ENCODE measurements around the gene ATP8A1.

ATP8A1 gene

GRCh38 chr4:42671431-42672194, 14.7 kb upstream of the ATP8A1 start:
- Histone ChIP-seq H3K27me3 (replicated peaks; ENCODE audit: control insufficient read depth, insufficient read depth, low read length) (no peaks in the 10 kb centered on the region), H3K36me3 (ENCODE audit: control insufficient read depth, insufficient read depth, low read length) (no peaks in the 10 kb centered on the region), H3K4me3 (replicated peaks; ENCODE audit: low read depth, low read length) (no peak overlapping the region)
- DNase-seq (ENCODE audit: extremely low read depth, insufficient read length): no peak
- TF ChIP-seq, protein P1, sequence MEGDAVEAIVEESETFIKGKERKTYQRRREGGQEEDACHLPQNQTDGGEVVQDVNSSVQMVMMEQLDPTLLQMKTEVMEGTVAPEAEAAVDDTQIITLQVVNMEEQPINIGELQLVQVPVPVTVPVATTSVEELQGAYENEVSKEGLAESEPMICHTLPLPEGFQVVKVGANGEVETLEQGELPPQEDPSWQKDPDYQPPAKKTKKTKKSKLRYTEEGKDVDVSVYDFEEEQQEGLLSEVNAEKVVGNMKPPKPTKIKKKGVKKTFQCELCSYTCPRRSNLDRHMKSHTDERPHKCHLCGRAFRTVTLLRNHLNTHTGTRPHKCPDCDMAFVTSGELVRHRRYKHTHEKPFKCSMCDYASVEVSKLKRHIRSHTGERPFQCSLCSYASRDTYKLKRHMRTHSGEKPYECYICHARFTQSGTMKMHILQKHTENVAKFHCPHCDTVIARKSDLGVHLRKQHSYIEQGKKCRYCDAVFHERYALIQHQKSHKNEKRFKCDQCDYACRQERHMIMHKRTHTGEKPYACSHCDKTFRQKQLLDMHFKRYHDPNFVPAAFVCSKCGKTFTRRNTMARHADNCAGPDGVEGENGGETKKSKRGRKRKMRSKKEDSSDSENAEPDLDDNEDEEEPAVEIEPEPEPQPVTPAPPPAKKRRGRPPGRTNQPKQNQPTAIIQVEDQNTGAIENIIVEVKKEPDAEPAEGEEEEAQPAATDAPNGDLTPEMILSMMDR (IDR thresholded peaks at IDR 0.05; ENCODE audit: insufficient read depth, low read length, poor library complexity, severe bottlenecking): no peak

- Histone ChIP-seq H3K27me3 (replicated peaks; ENCODE audit: control insufficient read depth, insufficient read depth, low read length) (no peaks in the 10 kb centered on the region), H3K36me3 (ENCODE audit: control insufficient read depth, insufficient read depth, low read length) (no peaks in the 10 kb centered on the region), H3K4me3 (replicated peaks; ENCODE audit: low read depth, low read length) (no peak overlapping the region)
- TF ChIP-seq, protein P1 (IDR thresholded peaks at IDR 0.05; ENCODE audit: insufficient read depth, low read length, poor library complexity, severe bottlenecking): no peak
- DNase-seq (ENCODE audit: extremely low read depth, insufficient read length): no peak
Measured at GRCh38 chr4:42658261-42658660, 1.4 kb upstream of the ATP8A1 start.

GRCh38 chr4:42656679-42656943, 294 bp downstream of the ATP8A1 start:
- Histone ChIP-seq H3K36me3 (ENCODE audit: control insufficient read depth, insufficient read depth, low read length) (no peaks in the 10 kb centered on the region), H3K27me3 (replicated peaks; ENCODE audit: control insufficient read depth, insufficient read depth, low read length) (no peaks in the 10 kb centered on the region), H3K4me3 (replicated peaks; ENCODE audit: low read depth, low read length) (peak overlapping the region; percentile 92)
- TF ChIP-seq, protein P1 (IDR thresholded peaks at IDR 0.05; ENCODE audit: insufficient read depth, low read length, poor library complexity, severe bottlenecking): no peak
- DNase-seq (ENCODE audit: extremely low read depth, insufficient read length): no peak

GRCh38 chr4:42655921-42656678, 805 bp downstream of the ATP8A1 start:
- Histone ChIP-seq H3K36me3 (ENCODE audit: control insufficient read depth, insufficient read depth, low read length) (no peaks in the 10 kb centered on the region), H3K27me3 (replicated peaks; ENCODE audit: control insufficient read depth, insufficient read depth, low read length) (no peaks in the 10 kb centered on the region), H3K4me3 (replicated peaks; ENCODE audit: low read depth, low read length) (peak overlapping the region; percentile 92)
- TF ChIP-seq, protein P1 (IDR thresholded peaks at IDR 0.05; ENCODE audit: insufficient read depth, low read length, poor library complexity, severe bottlenecking): no peak
- peak; percentile 76 for DNase-seq (ENCODE audit: extremely low read depth, insufficient read length)

GRCh38 chr4:42655269-42655637, 1.7 kb downstream of the ATP8A1 start:
- H3K36me3 ChIP-seq (ENCODE audit: control insufficient read depth, insufficient read depth, low read length): no peaks in the 10 kb centered on the region
- no peaks in the 10 kb centered on the region for H3K27me3 ChIP-seq (replicated peaks; ENCODE audit: control insufficient read depth, insufficient read depth, low read length)
- no peak for DNase-seq (ENCODE audit: extremely low read depth, insufficient read length)
- TF ChIP-seq, protein P1 (IDR thresholded peaks at IDR 0.05; ENCODE audit: insufficient read depth, low read length, poor library complexity, severe bottlenecking): no peak
- H3K4me3 ChIP-seq (replicated peaks; ENCODE audit: low read depth, low read length): peak overlapping the region; percentile 92

All from GM06990 (cell line).